GM12891 (cell line): ENCODE measurements around the gene RBMS3.

Experiments
- PAX5 ChIP-seq: IDR thresholded peaks from 2 replicates; pipeline ENCODE4 v1.6.1; 2011; ENCODE audit warnings: low read length, moderate library complexity, mild to moderate bottlenecking; ENCODE audit not compliant: insufficient read depth, severe bottlenecking
- POLR2A ChIP-seq: IDR thresholded peaks from 2 replicates; pipeline ENCODE4 v1.6.1; 2011; ENCODE audit warnings: low read depth, low read length, control low read depth
- POLR2AphosphoS5 ChIP-seq: IDR thresholded peaks from 2 replicates; pipeline ENCODE4 v1.6.1; 2011; ENCODE audit warnings: low read depth, low read length, control low read depth
- POU2F2 ChIP-seq: IDR thresholded peaks from 2 replicates; pipeline ENCODE4 v1.6.1; 2011; ENCODE audit warnings: low read depth, mild to moderate bottlenecking, control low read depth, low read length, moderate library complexity
- SPI1 ChIP-seq: IDR thresholded peaks from 2 replicates; pipeline ENCODE4 v1.6.1; 2011; ENCODE audit warnings: low read depth, low read length, control low read depth
- TAF1 ChIP-seq: IDR thresholded peaks from 2 replicates; pipeline ENCODE4 v1.6.1; 2011; ENCODE audit warnings: low read depth, low read length, control low read depth

- TF ChIP-seq POLR2AphosphoS5 = no peak
- no peak for TF ChIP-seq POU2F2
- TF ChIP-seq POLR2A = no peak
- no peak for TF ChIP-seq TAF1
- no peak for TF ChIP-seq SPI1
- TF ChIP-seq PAX5 = no peak
Observed at GRCh38 chr3:30012941-30013543, 732.2 kb downstream of the RBMS3 start.
